Measurements from ENCODE around the gene NCAM2. TPM values are rescaled to one million over a fixed set of nuclear protein-coding genes. Genes with fewer than 3 reads are reported as not detected.

The NCAM2 gene
- total RNA-seq, 1 experiment from 2014 or later, result 2.4 TPM

- intact Hi-C loops (cut with micrococcal nuclease), result no loop called here
- CTCF ChIA-PET, result no interaction called here
- H3F3A ChIP-seq (ENCODE audit: low read length, unreplicated experiment), result no peaks in the 10 kb centered on the region
- H3K9ac ChIP-seq (ENCODE audit: low read length), result no peak overlapping the region
- H3K36me3 ChIP-seq (ENCODE audit: low read depth, low read length), result no peaks in the 10 kb centered on the region
- no peaks in the 10 kb centered on the region for H3K9me2 ChIP-seq (replicated peaks; ENCODE audit: low read length)
- H3K4me1 ChIP-seq (ENCODE audit: insufficient read depth, low read length), result no peaks in the 10 kb centered on the region
- H3K79me2 ChIP-seq (ENCODE audit: low read length), result no peaks in the 10 kb centered on the region
- no peaks in the 10 kb centered on the region for H3K9me3 ChIP-seq (ENCODE audit: low read length)
- DNase-seq, result no peak
- no peak overlapping the region for H3K27ac ChIP-seq (ENCODE audit: low read length)
- POLR2A ChIA-PET (ENCODE audit: unreplicated experiment), result no interaction called here
- H2AFZ ChIP-seq (ENCODE audit: low read length), result 0 out of 2 replicates have a peak overlapping the region, but pooled peaks have one; percentile 26
- H3K4me3 ChIP-seq (ENCODE audit: low read length), result no peak overlapping the region
- H3K4me2 ChIP-seq (ENCODE audit: low read length), result no peak overlapping the region
- no peak for ATAC-seq
- H4K20me1 ChIP-seq (ENCODE audit: low read length), result no peaks in the 10 kb centered on the region
- TF ChIP-seq EZH2phosphoT487 (IDR thresholded peaks at IDR 0.05; ENCODE audit: borderline replicate concordance, low read length) (no peak), EZH2 (IDR thresholded peaks at IDR 0.05; ENCODE audit: low read length, unreplicated experiment) (no peak), CTCF (conservative IDR thresholded peaks at IDR 0.05; ENCODE audit: low read depth, low read length) (no peak)
- H3K27me3 ChIP-seq (ENCODE audit: low read length), result no peaks in the 10 kb centered on the region
- no TSS peak for BruUV-seq (replicated peaks)
Observed at GRCh38 chr21:21137986-21138385, 139.8 kb downstream of the NCAM2 start.

- CTCF ChIA-PET, result no interaction called here
- Histone ChIP-seq H3K9me2 (replicated peaks; ENCODE audit: low read length) (no peaks in the 10 kb centered on the region), H3K4me3 (ENCODE audit: low read length) (no peak overlapping the region), H3K79me2 (ENCODE audit: low read length) (no peaks in the 10 kb centered on the region), H3K4me1 (ENCODE audit: insufficient read depth, low read length) (no peaks in the 10 kb centered on the region), H3F3A (ENCODE audit: low read length, unreplicated experiment) (no peaks in the 10 kb centered on the region), H3K9me3 (ENCODE audit: low read length) (no peaks in the 10 kb centered on the region), H3K27me3 (ENCODE audit: low read length) (no peaks in the 10 kb centered on the region), H3K9ac (ENCODE audit: low read length) (no peak overlapping the region), H2AFZ (ENCODE audit: low read length) (no peak overlapping the region), H3K4me2 (ENCODE audit: low read length) (no peak overlapping the region), H3K36me3 (ENCODE audit: low read depth, low read length) (no peaks in the 10 kb centered on the region), H3K27ac (ENCODE audit: low read length) (no peak overlapping the region), H4K20me1 (ENCODE audit: low read length) (no peaks in the 10 kb centered on the region)
- POLR2A ChIA-PET (ENCODE audit: unreplicated experiment), result no interaction called here
- BruUV-seq (replicated peaks), result no TSS peak
- ATAC-seq (no peak), DNase-seq (no peak)
- TF ChIP-seq CTCF (conservative IDR thresholded peaks at IDR 0.05; ENCODE audit: low read depth, low read length) (no peak), EZH2phosphoT487 (IDR thresholded peaks at IDR 0.05; ENCODE audit: borderline replicate concordance, low read length) (no peak), EZH2 (IDR thresholded peaks at IDR 0.05; ENCODE audit: low read length, unreplicated experiment) (no peak)
- intact Hi-C loops (cut with micrococcal nuclease), result no loop called here
Observed at GRCh38 chr21:21146587-21147373, 148.6 kb downstream of the NCAM2 start.

- H3K4me1 ChIP-seq (ENCODE audit: insufficient read depth, low read length), result no peaks in the 10 kb centered on the region
- no peak overlapping the region for H3K4me3 ChIP-seq (ENCODE audit: low read length)
- H3K9me3 ChIP-seq (ENCODE audit: low read length), result no peaks in the 10 kb centered on the region
- no peak for TF ChIP-seq EZH2phosphoT487 (IDR thresholded peaks at IDR 0.05; ENCODE audit: borderline replicate concordance, low read length)
- TF ChIP-seq CTCF (conservative IDR thresholded peaks at IDR 0.05; ENCODE audit: low read depth, low read length), result no peak
- no peak for TF ChIP-seq EZH2 (IDR thresholded peaks at IDR 0.05; ENCODE audit: low read length, unreplicated experiment)
- no peak overlapping the region for H3K4me2 ChIP-seq (ENCODE audit: low read length)
- CTCF ChIA-PET, result no interaction called here
- no peak overlapping the region for H2AFZ ChIP-seq (ENCODE audit: low read length)
- H3K36me3 ChIP-seq (ENCODE audit: low read depth, low read length), result no peaks in the 10 kb centered on the region
- DNase-seq (no peak), ATAC-seq (no peak)
- no peak overlapping the region for H3K9ac ChIP-seq (ENCODE audit: low read length)
- no peak overlapping the region for H3K27ac ChIP-seq (ENCODE audit: low read length)
- no peaks in the 10 kb centered on the region for H3K9me2 ChIP-seq (replicated peaks; ENCODE audit: low read length)
- H4K20me1 ChIP-seq (ENCODE audit: low read length), result no peaks in the 10 kb centered on the region
- H3K27me3 ChIP-seq (ENCODE audit: low read length), result no peaks in the 10 kb centered on the region
- POLR2A ChIA-PET (ENCODE audit: unreplicated experiment), result no interaction called here
- no peaks in the 10 kb centered on the region for H3F3A ChIP-seq (ENCODE audit: low read length, unreplicated experiment)
- no TSS peak for BruUV-seq (replicated peaks)
- intact Hi-C loops (cut with micrococcal nuclease), result no loop called here
- H3K79me2 ChIP-seq (ENCODE audit: low read length), result no peaks in the 10 kb centered on the region
Observed at GRCh38 chr21:21147374-21147745, 149.2 kb downstream of the NCAM2 start.

All from PC-3 (cell line).